D721Med (cell line): ENCODE data around the gene PLEKHA6.

Source experiments
- DNase-seq: peaks from one replicate; pipeline ENCODE4 v3.0.0; 2011; ENCODE audit warnings: low spot score; ENCODE audit not compliant: insufficient read length
- FAIRE-seq: peaks from 2 replicates; lab custom pipeline; 2011; peaks lifted over from hg19 to GRCh38; lab: Jason Lieb, UNC
- CTCF ChIP-seq: IDR thresholded peaks from 2 replicates; pipeline ENCODE4 v1.5.1; 2012; ENCODE audit warnings: mild to moderate bottlenecking, control low read depth; ENCODE audit not compliant: insufficient read depth; ENCODE audit errors: missing control alignments

Gene PLEKHA6

GRCh38 chr1:204219971-204220616, 139.6 kb downstream of the PLEKHA6 start:
- FAIRE-seq: no peak
- no peak for DNase-seq
- TF ChIP-seq CTCF: no peak

DNA sequence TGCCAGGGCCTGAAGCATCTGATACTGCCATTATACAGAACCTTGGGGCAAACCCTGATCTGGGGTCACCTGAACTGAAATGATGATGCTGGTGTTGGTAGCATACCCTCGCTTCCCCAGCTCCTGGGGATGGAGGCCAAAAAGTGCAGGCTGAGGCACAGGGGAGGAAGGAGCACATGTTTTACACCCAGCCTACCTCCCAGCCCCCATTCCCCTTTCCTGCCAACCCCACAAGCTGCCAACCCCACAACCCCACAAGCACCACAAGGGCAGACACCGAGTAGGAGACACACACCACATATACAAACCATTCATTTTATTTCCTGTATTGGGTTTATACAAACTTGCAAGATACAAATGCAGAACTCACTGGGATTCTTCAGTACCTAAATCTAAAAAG, 141.2 kb downstream of the PLEKHA6 start:
- DNase-seq (no peak), FAIRE-seq (no peak)
- no peak for TF ChIP-seq CTCF

DNA sequence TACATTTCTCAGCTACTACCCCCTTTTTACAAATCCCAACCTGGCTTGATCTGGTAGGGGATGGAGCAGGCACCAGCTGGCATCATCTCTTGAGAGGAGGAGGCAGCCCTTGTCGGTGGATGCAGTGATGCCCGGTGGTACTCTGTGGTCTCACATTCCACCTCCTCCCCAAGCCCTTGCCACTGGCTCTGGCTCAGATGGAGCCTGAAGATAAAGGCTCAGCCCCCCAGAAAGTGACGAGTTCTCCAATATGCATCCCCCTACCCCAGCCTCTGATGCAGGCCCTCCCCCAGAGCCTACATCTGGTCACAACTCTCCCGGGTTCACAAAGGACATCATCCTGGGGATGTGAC, 142.1 kb downstream of the PLEKHA6 start:
- TF ChIP-seq CTCF: no peak
- FAIRE-seq: no peak
- no peak for DNase-seq

- no peak for FAIRE-seq
- DNase-seq: no peak
- TF ChIP-seq CTCF: no peak
Measured at GRCh38 chr1:204216880-204217647, 142.7 kb downstream of the PLEKHA6 start.

- DNase-seq: no peak
- FAIRE-seq: no peak
- no peak for TF ChIP-seq CTCF
Measured at GRCh38 chr1:204216236-204216635, 143.5 kb downstream of the PLEKHA6 start.

DNA sequence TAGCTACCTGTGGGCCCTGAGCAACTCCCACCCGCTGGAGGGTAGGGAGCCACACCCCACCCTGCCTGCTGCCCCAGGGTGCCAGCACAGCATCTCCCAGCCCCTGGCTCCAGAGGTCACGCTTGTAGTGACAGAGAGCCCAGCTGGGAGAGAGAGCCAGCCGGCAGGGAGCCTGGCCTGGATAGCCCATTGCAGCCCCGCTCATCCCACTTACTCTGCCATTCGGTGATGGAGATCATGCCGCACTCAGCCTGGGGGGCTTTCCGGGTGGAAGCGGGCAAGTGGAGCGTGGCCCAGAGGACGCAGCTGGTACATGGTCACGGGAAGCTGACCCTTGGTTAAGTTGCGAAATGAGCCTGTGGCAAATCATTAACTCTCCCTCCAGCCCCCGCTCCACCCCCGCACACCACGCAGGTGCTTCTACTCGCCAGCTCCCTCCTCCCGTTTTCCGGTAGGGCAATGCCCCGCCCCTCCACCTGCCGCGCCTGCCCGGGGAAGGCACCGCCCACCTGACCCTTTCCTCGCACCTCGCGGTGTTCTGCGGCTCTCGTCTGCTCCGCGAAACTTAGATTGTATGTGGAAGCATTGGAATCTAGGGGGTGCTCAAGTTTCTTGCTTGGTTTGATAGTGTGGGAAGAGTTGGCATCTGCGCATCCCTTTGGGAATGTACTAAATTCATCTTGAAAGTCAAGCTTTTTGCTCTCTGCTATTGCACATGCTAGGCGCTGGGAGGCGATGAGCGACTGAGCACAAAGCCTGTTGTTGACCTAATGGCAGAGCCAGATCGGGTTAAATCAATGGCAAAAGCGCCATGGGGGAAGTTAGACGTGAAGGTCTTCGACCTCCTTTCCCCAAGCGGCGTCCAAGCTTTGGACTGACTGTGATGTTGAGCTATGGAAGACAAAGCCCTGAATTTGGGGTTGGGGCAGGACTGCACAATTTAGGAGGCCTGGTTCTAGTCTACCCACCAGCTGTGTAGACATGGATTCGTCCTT, 145.8 kb downstream of the PLEKHA6 start, which contains the start of gene GOLT1A:
Gene GOLT1A (minus strand): TSS at position 321 of the 995 bp plus-strand sequence. CDS start 82 bp downstream, at position 239.
- TF ChIP-seq CTCF: peak; percentile 80
- no peak for FAIRE-seq
- DNase-seq: no peak
